ENCODE results near the gene ANGPTL8.

The ANGPTL8 gene

GRCh38 chr19:11291415-11291814, 52.0 kb downstream of the ANGPTL8 start:
- DNase-seq (ENCODE audit: low read depth in 3 of 3), result no peak

All from stimulated activated CD4-positive, alpha-beta T cell treated with anti-CD3 and anti-CD28 coated beads, TNF-alpha, amount 100 ng/mL, for 48 hours (primary cell).